GM21367 (cell line): ENCODE results near the gene SPATA13.
"Not testable (repeated sequence)": the region's sequence is repeated elsewhere in the genome, so short reads cannot be mapped to it uniquely, and the experiment has no call there.

ENCODE experiments used
- ATAC-seq: cut with Tn5 transposase; IDR thresholded peaks from one replicate; pipeline ENCODE4 v1.9.1; 2021; ENCODE audit not compliant: unreplicated experiment

The SPATA13 gene

GRCh38 chr13:24194447-24194846 is 33.9 kb downstream of the SPATA13 start:
- ATAC-seq = no peak

DNA sequence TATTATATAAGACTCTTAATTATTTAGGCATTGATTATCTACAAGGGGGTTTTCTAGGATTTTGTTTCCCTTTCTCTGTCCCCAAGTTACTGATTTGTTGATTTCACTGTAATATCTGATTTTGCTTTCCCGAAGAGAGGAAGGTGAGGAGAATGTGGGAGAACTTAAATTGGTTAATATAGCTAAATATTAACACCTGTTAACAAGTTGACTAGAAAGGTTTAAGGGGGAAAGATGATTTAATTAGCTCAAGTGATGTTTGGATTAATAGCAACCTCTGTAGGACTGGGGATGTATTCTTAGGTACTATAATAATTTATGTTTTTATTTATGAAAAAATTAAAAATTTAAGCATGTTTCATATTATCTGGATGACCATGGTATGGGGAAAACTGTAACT is 35.1 kb downstream of the SPATA13 start:
- no peak for ATAC-seq

DNA sequence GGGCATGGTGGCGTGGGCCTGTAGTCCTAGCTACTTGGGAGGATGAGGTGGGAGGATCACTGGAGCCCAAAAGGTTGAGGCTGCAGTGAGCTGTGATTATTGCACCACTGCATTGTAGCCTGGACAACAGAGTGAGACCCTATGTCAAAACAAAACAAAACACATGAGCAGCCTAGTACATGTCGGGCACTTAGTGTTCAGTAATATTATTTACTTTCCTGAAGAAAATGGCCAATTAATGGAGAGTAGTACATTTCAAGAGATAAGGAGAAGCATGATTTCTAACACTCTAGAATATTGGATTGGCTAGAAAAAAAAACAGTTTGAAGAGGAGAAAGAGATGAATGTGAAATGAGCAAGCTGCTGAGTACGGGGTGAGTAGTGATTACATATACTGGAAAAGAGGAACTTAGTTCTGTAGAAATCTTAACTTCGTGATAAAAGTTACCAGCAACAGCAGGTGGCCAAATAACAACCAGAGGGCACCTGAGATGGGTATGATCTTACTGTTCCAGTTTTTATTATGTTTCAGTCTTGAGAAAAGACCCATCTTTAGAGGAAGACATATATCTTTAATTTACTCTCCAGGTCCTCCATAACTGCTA is 36.2 kb downstream of the SPATA13 start:
- no peak for ATAC-seq

GRCh38 chr13:24199016-24199415 is 38.5 kb downstream of the SPATA13 start:
- no peak for ATAC-seq

- ATAC-seq = no peak
Observed at GRCh38 chr13:24202215-24202614, 41.7 kb downstream of the SPATA13 start.

GRCh38 chr13:24203273-24203672 is 42.8 kb downstream of the SPATA13 start:
- ATAC-seq = no peak

DNA sequence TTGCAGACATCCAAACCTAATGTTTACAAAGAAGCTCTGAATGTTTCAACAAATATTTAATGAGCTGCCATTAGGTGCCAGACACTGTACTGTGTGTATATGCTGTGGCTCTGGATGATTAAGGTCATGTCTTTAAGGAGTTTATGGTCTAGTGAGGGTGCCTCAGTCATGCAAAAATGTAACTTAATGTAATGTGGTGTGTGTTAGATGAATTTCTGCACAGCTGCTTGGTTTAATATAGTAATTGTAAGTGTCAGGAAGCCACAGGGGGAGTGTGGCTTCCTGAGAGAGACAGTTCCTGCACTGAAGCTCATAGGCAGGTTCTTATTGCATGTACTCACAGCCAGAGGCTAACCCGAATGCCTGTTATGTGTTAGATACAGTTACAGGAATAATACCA is 43.3 kb downstream of the SPATA13 start:
- peak; percentile 55 for ATAC-seq

DNA sequence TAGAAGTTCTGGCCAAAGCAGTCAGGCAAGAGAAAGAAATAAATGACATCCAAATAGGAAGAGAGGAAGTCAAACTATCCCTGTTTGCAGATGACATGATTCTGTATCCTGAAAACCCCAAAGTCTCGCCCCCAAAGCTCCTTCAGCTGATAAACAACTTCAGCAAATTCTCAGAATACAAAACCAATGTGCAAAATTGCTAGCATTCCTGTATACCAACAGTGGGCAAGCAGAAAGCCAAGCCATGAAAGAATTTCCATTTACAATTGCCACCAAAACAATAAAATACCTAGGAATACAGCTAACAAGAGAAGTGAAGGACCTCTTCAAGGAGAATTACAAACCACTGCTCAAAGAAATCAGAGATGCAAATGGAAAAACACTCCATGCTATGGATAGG is 44.6 kb downstream of the SPATA13 start:
- not testable (repeated sequence) for ATAC-seq

DNA sequence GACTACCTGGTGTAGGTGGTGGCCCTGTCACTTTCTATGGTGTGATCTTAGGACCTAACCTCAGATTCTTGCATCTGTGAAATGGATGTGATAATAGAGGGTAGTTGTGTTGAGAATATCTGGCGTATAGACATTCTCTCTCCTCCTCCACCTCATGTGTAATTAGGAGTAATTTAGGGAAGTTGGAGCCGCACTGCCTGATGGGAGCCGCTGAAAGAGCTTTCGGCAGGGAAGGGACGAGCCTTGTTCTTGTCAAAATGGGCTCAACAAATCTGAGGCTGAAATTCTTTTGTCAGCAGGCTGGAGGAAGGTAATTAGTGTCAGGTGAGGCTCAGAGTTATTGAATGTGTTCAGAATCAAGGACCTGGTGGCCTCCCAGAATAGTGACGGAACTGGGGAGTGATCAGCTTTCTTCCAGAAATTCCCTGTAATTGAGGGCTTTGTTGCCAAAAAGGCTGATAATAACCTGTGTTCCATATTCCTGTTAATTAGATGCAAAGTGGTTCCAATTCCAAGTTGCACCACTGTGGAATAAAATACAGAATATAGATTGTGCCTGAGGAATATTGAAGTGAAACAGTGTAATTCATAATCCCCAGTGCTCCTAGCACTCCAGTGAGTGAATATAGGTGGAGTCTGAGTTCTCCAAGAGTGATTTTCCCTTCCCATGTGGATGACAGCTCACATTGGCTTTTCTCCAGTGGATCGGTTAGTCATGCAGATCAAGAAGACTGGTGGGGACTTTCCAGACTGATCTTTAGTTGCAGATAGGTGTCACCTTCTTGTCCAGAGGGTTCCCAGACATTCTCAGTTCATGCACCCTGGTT is 47.5 kb downstream of the SPATA13 start:
- ATAC-seq = no peak

DNA sequence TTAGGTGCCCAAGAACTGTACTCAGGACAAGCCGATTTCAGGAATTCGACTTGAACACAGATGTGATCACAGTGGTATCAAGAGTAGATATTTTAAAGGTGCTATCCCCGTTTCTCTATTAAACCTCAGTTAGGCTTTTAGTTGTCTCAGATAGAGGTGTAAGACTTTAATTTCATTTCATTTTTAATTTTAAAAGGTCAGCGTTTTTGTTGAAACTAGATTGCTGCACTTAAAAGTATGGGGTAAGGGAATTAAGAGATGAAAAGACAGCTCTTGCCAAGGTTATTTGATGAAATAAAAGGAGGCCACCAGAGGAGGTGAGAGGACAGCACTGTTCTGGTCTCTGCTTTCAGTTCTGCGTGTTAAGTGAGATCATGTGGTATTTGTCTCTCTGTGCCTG is 48.6 kb downstream of the SPATA13 start:
- no peak for ATAC-seq

DNA sequence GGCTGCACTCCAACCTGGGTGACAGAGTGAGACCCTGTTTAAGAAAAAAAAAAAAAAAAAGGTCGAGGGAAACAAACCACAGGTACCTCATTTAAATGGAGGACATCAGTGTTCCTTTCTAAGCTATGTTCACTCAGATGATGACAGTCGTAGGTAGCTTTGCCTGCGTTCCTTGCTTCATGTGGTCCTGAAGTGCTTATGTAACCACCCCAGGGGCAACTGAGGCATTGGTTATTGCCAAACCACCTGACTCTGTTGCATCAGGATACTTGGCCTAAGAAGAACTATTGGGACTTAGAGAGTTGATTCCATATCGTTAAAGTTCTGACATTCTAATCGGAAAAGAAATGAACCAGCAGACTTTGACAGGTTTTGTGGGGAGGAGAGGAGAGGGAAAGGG is 51.7 kb downstream of the SPATA13 start:
- no peak for ATAC-seq

- ATAC-seq = no peak
Observed at GRCh38 chr13:24212674-24213073, 52.2 kb downstream of the SPATA13 start.

DNA sequence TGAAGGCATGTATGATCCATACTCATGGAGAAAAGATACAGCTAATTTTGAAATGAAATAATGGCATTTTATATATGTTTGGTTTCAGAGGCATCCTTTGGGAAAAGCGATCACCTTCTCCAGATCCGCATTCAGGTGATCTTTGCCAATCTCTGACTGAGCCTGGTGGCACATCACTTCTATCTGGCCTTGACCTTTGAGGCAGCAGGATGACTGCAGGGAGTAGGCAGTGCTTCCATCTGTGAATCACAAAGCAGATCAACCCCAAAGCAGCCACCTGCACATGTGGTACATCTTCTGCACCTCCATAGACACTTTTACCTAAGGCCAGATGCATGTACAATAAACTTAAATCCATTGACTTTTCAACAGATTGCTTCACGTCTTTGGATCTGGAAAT is 53.4 kb downstream of the SPATA13 start:
- ATAC-seq = no peak

- ATAC-seq = no peak
Observed at GRCh38 chr13:24214528-24214927, 54.0 kb downstream of the SPATA13 start.

- ATAC-seq = no peak
Observed at GRCh38 chr13:24215126-24215525, 54.6 kb downstream of the SPATA13 start.

- ATAC-seq = no peak
Observed at GRCh38 chr13:24215732-24216131, 55.2 kb downstream of the SPATA13 start.

GRCh38 chr13:24216176-24216575 is 55.7 kb downstream of the SPATA13 start:
- no peak for ATAC-seq

- ATAC-seq = not testable (repeated sequence)
Observed at GRCh38 chr13:24216779-24217178, 56.3 kb downstream of the SPATA13 start.

GRCh38 chr13:24217601-24218281 is 57.2 kb downstream of the SPATA13 start:
- peak; percentile 48 for ATAC-seq

GRCh38 chr13:24218338-24218737 is 57.8 kb downstream of the SPATA13 start:
- no peak for ATAC-seq

DNA sequence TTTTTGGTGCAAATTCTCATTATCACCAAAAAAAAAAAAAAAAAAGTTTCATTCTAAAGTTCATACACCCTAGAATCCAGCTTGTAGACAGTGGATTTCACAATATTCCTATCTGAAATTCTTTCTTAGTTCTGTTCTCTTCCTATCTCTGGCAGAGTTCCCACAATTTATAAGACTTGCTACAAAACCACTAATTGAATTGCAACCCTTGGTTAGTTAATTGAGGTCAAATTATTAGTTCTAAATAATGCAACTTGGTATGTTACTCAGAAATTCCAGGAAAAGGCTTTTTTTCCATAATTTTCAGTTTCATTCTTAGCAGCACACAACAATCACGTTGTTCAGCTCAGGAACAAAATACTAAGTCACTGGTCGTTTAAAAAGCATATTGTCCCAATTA is 58.5 kb downstream of the SPATA13 start:
- no peak for ATAC-seq

GRCh38 chr13:24220086-24220703 is 59.7 kb downstream of the SPATA13 start:
- ATAC-seq = no peak
